Endodermal cell (in vitro differentiated cells): Measurements from ENCODE around the gene RAMP1. TPM values are rescaled to one million over a fixed set of nuclear protein-coding genes. Genes with fewer than 3 reads are reported as not detected.

Experiments
- DNase-seq: peaks from one replicate; pipeline ENCODE4 v3.0.0-alpha.2; 2017
- H3K27ac ChIP-seq: 2 replicates; pipeline ENCODE4 v1.5.1; 2013; ENCODE audit warnings: mild to moderate bottlenecking, low read depth, low read length, moderate library complexity
- H3K27me3 ChIP-seq: 2 replicates; pipeline ENCODE4 v1.6.1; 2013; ENCODE audit warnings: mild to moderate bottlenecking, low read length, moderate library complexity; ENCODE audit not compliant: insufficient read depth, control insufficient read depth, poor library complexity, severe bottlenecking
- H3K36me3 ChIP-seq: 2 replicates; pipeline ENCODE4 v1.7.0; 2013; ENCODE audit warnings: mild to moderate bottlenecking, low read length, moderate library complexity; ENCODE audit not compliant: control insufficient read depth, insufficient read depth
- H3K4me1 ChIP-seq: one replicate; pipeline ENCODE4 v1.7.0; 2013; ENCODE audit warnings: low read length; ENCODE audit not compliant: control insufficient read depth, insufficient read depth
- H3K4me3 ChIP-seq: 2 replicates; pipeline ENCODE4 v1.5.1; 2013; ENCODE audit warnings: mild to moderate bottlenecking, low read length, moderate library complexity
- H3K9ac ChIP-seq: 2 replicates; pipeline ENCODE4 v1.6.1; 2013; ENCODE audit warnings: mild to moderate bottlenecking, low read length, moderate library complexity; ENCODE audit not compliant: poor library complexity, severe bottlenecking; ENCODE audit errors: extremely low read depth
- H3K9me3 ChIP-seq: 2 replicates; pipeline ENCODE4 v1.6.1; 2013; ENCODE audit warnings: mild to moderate bottlenecking, low read length, moderate library complexity; ENCODE audit not compliant: control insufficient read depth
- H3K27ac Mint-ChIP-seq: 2 replicates; pipeline ENCODE4 v1.8.0; 2020; ENCODE audit warnings: mixed read lengths
- H3K27me3 Mint-ChIP-seq: 2 replicates; pipeline ENCODE4 v1.8.0; 2021; ENCODE audit warnings: mild to moderate bottlenecking, mixed read lengths; ENCODE audit not compliant: insufficient read depth
- H3K36me3 Mint-ChIP-seq: 2 replicates; pipeline ENCODE4 v1.8.0; 2020; ENCODE audit warnings: low read depth, mixed read lengths
- H3K4me1 Mint-ChIP-seq: 2 replicates; pipeline ENCODE4 v1.8.0; 2020; ENCODE audit warnings: mixed read lengths
- H3K4me3 Mint-ChIP-seq: 2 replicates; pipeline ENCODE4 v1.8.0; 2020; ENCODE audit warnings: mild to moderate bottlenecking, moderate library complexity, mixed read lengths
- H3K9me3 Mint-ChIP-seq: 2 replicates; pipeline ENCODE4 v1.8.0; 2020; ENCODE audit warnings: mild to moderate bottlenecking, mixed read lengths
- WGBS, 2 experiments: methylation state at CpG; one replicate each; pipeline versions ENCODE4 v1.1.5 to v1.1.7; 2013; ENCODE audit warnings: missing lambda C conversion rate in 2 of 2, mixed read lengths in 1 of 2; ENCODE audit not compliant: insufficient coverage in 1 of 2, insufficient read length in 1 of 2; 5-methylcytosine and 5-hydroxymethylcytosine counted together
- total RNA-seq, 2 donors: library from RNA; stranded (reverse); fragmentation: NEBNext Ultra II Directional in 1 of 2; extraction: Animal tissue kit (Norgen Biotek cat#: 25700) in 1 of 2; gene quantifications; 2 replicates in 1 of 2; 3 replicates in 1 of 2; pipeline ENCODE4 v1.2.1, GENCODE V29; 2021
- TF ChIP-seq, protein P1 (sequence below): fragments of 200-600 bp; sonication (generic); conservative IDR thresholded peaks from 2 replicates; pipeline ENCODE4 v1.5.0; 2021; ENCODE audit warnings: antibody characterized with exemption, mild to moderate bottlenecking

Gene RAMP1
- total RNA-seq, 2 donors from 2014 or later = 0.40 to 1.6 TPM

DNA sequence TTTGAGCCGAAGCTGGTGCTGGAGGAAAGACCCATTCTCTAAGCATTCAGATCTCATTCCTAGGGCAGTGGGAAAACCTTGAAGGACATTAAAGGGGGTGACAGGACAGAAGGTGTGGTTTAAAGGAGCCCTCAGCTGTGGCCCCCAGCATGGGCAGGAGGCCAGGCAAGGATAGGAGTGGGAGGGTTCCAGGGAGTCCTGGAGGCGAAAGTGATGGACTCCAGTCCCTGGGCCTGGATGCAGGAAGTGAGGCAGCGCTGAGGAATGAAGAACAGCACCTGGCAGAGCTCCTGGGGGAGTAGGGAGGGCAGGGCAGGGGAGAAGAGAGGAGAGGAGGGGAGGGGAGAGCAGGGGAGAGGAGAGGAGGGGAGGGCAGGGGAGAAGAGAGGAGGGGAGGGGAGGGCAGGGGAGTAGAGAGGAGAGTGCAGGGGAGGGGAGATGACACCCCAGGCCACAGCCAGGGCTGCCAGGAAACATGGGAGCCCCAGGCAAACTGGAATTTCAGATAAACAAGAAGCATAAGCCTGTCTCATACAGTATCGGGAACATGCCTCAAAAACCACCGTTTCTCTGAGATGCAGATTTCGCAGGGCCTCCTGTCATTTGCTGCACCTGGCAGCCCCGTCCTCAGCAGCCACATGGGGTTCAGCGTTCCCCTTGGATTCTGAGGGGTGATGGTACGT lies 5.7 kb downstream of the RAMP1 start:
- H3K4me1 ChIP-seq = no peaks in the 10 kb centered on the region
- H3K36me3 Mint-ChIP-seq = no peaks in the 10 kb centered on the region
- no peaks in the 10 kb centered on the region for H3K36me3 ChIP-seq
- H3K9me3 ChIP-seq = no peaks in the 10 kb centered on the region
- TF ChIP-seq, protein P1, sequence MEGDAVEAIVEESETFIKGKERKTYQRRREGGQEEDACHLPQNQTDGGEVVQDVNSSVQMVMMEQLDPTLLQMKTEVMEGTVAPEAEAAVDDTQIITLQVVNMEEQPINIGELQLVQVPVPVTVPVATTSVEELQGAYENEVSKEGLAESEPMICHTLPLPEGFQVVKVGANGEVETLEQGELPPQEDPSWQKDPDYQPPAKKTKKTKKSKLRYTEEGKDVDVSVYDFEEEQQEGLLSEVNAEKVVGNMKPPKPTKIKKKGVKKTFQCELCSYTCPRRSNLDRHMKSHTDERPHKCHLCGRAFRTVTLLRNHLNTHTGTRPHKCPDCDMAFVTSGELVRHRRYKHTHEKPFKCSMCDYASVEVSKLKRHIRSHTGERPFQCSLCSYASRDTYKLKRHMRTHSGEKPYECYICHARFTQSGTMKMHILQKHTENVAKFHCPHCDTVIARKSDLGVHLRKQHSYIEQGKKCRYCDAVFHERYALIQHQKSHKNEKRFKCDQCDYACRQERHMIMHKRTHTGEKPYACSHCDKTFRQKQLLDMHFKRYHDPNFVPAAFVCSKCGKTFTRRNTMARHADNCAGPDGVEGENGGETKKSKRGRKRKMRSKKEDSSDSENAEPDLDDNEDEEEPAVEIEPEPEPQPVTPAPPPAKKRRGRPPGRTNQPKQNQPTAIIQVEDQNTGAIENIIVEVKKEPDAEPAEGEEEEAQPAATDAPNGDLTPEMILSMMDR = no peak
- H3K4me3 Mint-ChIP-seq = no peak overlapping the region
- DNase-seq = peak; percentile 49
- no peak overlapping the region for H3K27ac Mint-ChIP-seq
- H3K9me3 Mint-ChIP-seq = no peaks in the 10 kb centered on the region
- 84 to 88% methylated on average over 6 to 9 of the region's 9 CpGs for WGBS, 2 experiments
- H3K4me3 ChIP-seq = no peak overlapping the region
- peaks cover 20% of the 10 kb centered on the region for H3K27me3 ChIP-seq
- H3K4me1 Mint-ChIP-seq = peaks cover 2% of the 10 kb centered on the region
- no peak overlapping the region for H3K9ac ChIP-seq
- no peak overlapping the region for H3K27ac ChIP-seq
- H3K27me3 Mint-ChIP-seq = peaks cover 23% of the 10 kb centered on the region

DNA sequence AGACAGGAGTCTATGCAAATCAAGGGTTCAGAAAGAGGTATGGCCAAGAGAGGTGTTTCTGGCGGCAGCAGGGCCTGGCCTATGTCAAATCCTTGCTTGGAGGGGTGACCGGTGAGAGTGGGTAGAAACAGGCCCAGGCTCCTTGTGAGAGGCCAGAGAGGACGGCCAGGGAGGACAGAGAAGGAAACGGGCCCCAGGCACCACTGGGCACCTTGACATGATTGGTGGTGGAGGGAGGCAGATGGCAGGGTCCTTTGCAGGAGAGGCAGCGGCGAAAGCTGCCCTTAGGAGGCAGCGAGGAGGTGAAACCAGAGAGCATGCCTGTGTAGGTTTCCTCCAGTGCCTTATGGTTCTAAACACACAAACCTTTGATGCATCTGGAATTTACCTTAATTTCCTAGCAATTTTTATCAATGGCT lies 6.2 kb downstream of the RAMP1 start:
- Mint-ChIP-seq H3K4me3 (no peak overlapping the region), H3K36me3 (no peaks in the 10 kb centered on the region), H3K27me3 (peaks cover 17% of the 10 kb centered on the region), H3K4me1 (no peaks in the 10 kb centered on the region), H3K27ac (no peak overlapping the region), H3K9me3 (no peaks in the 10 kb centered on the region)
- 87 to 93% methylated on average over 5 to 7 of the region's 7 CpGs for WGBS, 2 experiments
- Histone ChIP-seq H3K36me3 (no peaks in the 10 kb centered on the region), H3K9me3 (no peaks in the 10 kb centered on the region), H3K27me3 (peaks cover 15% of the 10 kb centered on the region), H3K27ac (no peak overlapping the region), H3K4me3 (no peak overlapping the region), H3K4me1 (no peaks in the 10 kb centered on the region), H3K9ac (no peak overlapping the region)
- peak; percentile 61 for DNase-seq
- TF ChIP-seq, protein P1 = peak; percentile 47

DNA sequence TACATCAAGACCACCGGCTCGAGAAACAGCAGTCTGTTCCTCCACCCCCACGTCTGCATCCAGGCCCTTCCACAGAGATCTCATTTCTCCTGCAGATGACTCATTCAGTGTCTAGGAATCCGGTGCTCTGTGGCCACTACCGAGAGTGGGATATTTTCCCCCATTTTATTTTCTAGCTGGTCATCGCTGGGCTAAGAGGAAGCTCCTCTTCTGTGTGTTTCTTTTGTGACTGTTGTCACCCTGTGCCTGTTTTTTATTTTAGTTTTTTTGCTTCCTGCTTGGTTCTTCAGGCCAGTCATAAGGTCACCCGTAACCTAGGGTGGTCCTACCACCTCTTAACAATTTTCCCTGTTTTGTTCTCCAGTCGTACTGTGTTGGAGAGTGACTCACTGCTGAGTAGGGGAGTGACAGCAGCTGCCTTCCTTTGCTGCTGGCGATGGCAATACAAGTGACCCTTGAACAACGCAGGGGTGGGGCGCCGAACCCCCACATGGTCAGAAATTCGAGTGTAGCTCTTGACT lies 6.7 kb downstream of the RAMP1 start:
- H3K4me3 ChIP-seq = no peak overlapping the region
- TF ChIP-seq, protein P1 = no peak
- H3K27me3 ChIP-seq = peaks cover 9% of the 10 kb centered on the region
- no peaks in the 10 kb centered on the region for H3K9me3 Mint-ChIP-seq
- 69 to 84% methylated on average over 11 to 13 of the region's 13 CpGs for WGBS, 2 experiments
- no peaks in the 10 kb centered on the region for H3K4me1 Mint-ChIP-seq
- H3K9me3 ChIP-seq = no peaks in the 10 kb centered on the region
- H3K36me3 ChIP-seq = no peaks in the 10 kb centered on the region
- no peaks in the 10 kb centered on the region for H3K4me1 ChIP-seq
- no peaks in the 10 kb centered on the region for H3K36me3 Mint-ChIP-seq
- no peak overlapping the region for H3K4me3 Mint-ChIP-seq
- no peak for DNase-seq
- H3K27ac Mint-ChIP-seq = no peak overlapping the region
- no peak overlapping the region for H3K27ac ChIP-seq
- peaks cover 12% of the 10 kb centered on the region for H3K27me3 Mint-ChIP-seq
- H3K9ac ChIP-seq = no peak overlapping the region
